SU-DHL-6 (cell line): Measurements from ENCODE around the gene BOLA3.
A peak's percentile ranks its signal among the peaks of the same experiment; 100 is the strongest.

Experiments
- H2AFZ ChIP-seq: fragments of 200-600 bp; sonication (generic); 2 replicates; pipeline ENCODE4 v1.6.1; 2014; ENCODE audit warnings: low read depth, mild to moderate bottlenecking, moderate library complexity, mixed read lengths, antibody characterized with exemption, low read length; ENCODE audit not compliant: severe bottlenecking
- H3F3A ChIP-seq: fragments of 200-600 bp; shearing (Covaris generic); 2 replicates; pipeline ENCODE4 v1.6.0; 2016; ENCODE audit warnings: antibody characterized with exemption, mild to moderate bottlenecking; ENCODE audit not compliant: insufficient read depth
- H3K27ac ChIP-seq: fragments of 200-600 bp; sonication (generic); 2 replicates; pipeline ENCODE4 v1.5.1; 2016; ENCODE audit warnings: low read depth, mild to moderate bottlenecking, low read length, moderate library complexity, mixed read lengths
- H3K27me3 ChIP-seq: fragments of 200-600 bp; sonication (generic), shearing (Covaris generic); 2 replicates; pipeline ENCODE4 v1.6.0; 2014; ENCODE audit warnings: mild to moderate bottlenecking, low read length
- H3K36me3 ChIP-seq: fragments of 200-600 bp; sonication (generic); 2 replicates; pipeline ENCODE4 v1.6.1; 2014; ENCODE audit warnings: mild to moderate bottlenecking, low read length, mixed read lengths
- H3K4me2 ChIP-seq: fragments of 300-600, 200-600 bp; shearing (Covaris generic), sonication (generic); 2 replicates; pipeline ENCODE4 v1.6.0; 2014; ENCODE audit warnings: low read length, low read depth, mild to moderate bottlenecking; ENCODE audit not compliant: poor library complexity, severe bottlenecking
- H3K4me3 ChIP-seq: fragments of 200-600 bp; sonication (generic); 2 replicates; pipeline ENCODE4 v1.5.1; 2014; ENCODE audit warnings: antibody characterized with exemption, low read length, mild to moderate bottlenecking, mixed read lengths; ENCODE audit not compliant: insufficient read depth, poor library complexity, severe bottlenecking
- H3K79me2 ChIP-seq: fragments of 200-600 bp; sonication (generic); 2 replicates; pipeline ENCODE4 v1.6.1; 2014; ENCODE audit warnings: mild to moderate bottlenecking, low read length, moderate library complexity; ENCODE audit not compliant: insufficient read depth
- H3K9ac ChIP-seq: fragments of 200-600 bp; sonication (generic); 2 replicates; pipeline ENCODE4 v1.7.0; 2014; ENCODE audit warnings: mild to moderate bottlenecking, low read length
- H3K9me2 ChIP-seq: fragments of 200-600 bp; sonication (generic); replicated peaks from 2 replicates; pipeline ENCODE4 v1.6.1; 2014; ENCODE audit warnings: low read length; ENCODE audit not compliant: insufficient read depth
- H3K9me3 ChIP-seq: fragments of 200-600 bp; sonication (generic); 2 replicates; pipeline ENCODE4 v1.6.1; 2014; ENCODE audit warnings: low read length, mixed read lengths; ENCODE audit not compliant: insufficient read depth
- H4K20me1 ChIP-seq: fragments of 200-600 bp; sonication (generic); 2 replicates; pipeline ENCODE4 v1.6.1; 2014; ENCODE audit warnings: low read depth, mild to moderate bottlenecking, antibody characterized with exemption, low read length, moderate library complexity, mixed read lengths
- EZH2phosphoT487 ChIP-seq: fragments of 200-600 bp; sonication (generic), shearing (Covaris generic); conservative IDR thresholded peaks from 2 replicates; pipeline ENCODE4 v1.6.1; 2018; ENCODE audit warnings: mild to moderate bottlenecking, antibody characterized with exemption, low read length, moderate library complexity, mixed read lengths
- TF ChIP-seq, protein P1 (sequence below): fragments of 200-600 bp; sonication (generic); IDR thresholded peaks from one replicate; pipeline ENCODE4 v1.5.1; 2017; ENCODE audit warnings: antibody characterized with exemption, mild to moderate bottlenecking, low read length, moderate library complexity; ENCODE audit not compliant: insufficient read depth, poor library complexity, severe bottlenecking

Gene BOLA3

DNA sequence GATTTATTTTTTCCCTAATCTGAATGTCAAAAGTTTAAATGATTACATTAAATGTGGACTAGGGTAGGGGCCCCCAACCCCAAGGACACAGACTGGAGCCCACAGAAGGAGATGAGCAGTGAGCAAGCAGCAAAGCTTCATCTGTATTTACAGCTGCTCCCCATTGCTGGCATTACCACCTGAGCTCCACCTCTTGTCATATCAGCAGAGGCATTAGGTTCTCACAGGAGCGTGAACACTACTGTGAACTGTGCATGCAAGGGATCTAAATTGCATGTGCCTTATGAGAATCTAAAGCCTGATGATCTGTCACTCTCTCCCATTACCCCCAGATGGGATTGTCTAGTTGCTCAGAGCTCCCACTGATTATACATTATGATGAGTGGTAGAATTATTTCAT is 27.2 kb upstream of the BOLA3 start:
- no peak overlapping the region for H2AFZ ChIP-seq
- peaks cover 79% of the 10 kb centered on the region for H3K79me2 ChIP-seq
- peaks cover 30% of the 10 kb centered on the region for H4K20me1 ChIP-seq
- H3K9me2 ChIP-seq = no peaks in the 10 kb centered on the region
- no peak overlapping the region for H3K27ac ChIP-seq
- no peaks in the 10 kb centered on the region for H3K27me3 ChIP-seq
- peak overlapping the region; percentile 80 for H3K4me2 ChIP-seq
- no peak overlapping the region for H3K4me3 ChIP-seq
- TF ChIP-seq, protein P1, sequence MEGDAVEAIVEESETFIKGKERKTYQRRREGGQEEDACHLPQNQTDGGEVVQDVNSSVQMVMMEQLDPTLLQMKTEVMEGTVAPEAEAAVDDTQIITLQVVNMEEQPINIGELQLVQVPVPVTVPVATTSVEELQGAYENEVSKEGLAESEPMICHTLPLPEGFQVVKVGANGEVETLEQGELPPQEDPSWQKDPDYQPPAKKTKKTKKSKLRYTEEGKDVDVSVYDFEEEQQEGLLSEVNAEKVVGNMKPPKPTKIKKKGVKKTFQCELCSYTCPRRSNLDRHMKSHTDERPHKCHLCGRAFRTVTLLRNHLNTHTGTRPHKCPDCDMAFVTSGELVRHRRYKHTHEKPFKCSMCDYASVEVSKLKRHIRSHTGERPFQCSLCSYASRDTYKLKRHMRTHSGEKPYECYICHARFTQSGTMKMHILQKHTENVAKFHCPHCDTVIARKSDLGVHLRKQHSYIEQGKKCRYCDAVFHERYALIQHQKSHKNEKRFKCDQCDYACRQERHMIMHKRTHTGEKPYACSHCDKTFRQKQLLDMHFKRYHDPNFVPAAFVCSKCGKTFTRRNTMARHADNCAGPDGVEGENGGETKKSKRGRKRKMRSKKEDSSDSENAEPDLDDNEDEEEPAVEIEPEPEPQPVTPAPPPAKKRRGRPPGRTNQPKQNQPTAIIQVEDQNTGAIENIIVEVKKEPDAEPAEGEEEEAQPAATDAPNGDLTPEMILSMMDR = no peak
- TF ChIP-seq EZH2phosphoT487 = no peak
- H3F3A ChIP-seq = peaks cover 30% of the 10 kb centered on the region
- H3K9ac ChIP-seq = no peak overlapping the region
- H3K36me3 ChIP-seq = peaks cover 39% of the 10 kb centered on the region
- no peaks in the 10 kb centered on the region for H3K9me3 ChIP-seq

GRCh38 chr2:74168739-74169138 is 21.0 kb upstream of the BOLA3 start:
- Histone ChIP-seq H3K79me2 (peaks cover 89% of the 10 kb centered on the region), H3K36me3 (peaks cover 75% of the 10 kb centered on the region), H3F3A (peaks cover 27% of the 10 kb centered on the region)

GRCh38 chr2:74164761-74165160 is 17.0 kb upstream of the BOLA3 start:
- Histone ChIP-seq H3K27ac (no peak overlapping the region), H3K9me2 (no peaks in the 10 kb centered on the region), H3K9me3 (no peaks in the 10 kb centered on the region), H3K36me3 (peaks cover 87% of the 10 kb centered on the region), H3K27me3 (no peaks in the 10 kb centered on the region), H4K20me1 (peaks cover 28% of the 10 kb centered on the region), H2AFZ (no peak overlapping the region), H3F3A (peaks cover 28% of the 10 kb centered on the region), H3K4me2 (no peak overlapping the region), H3K79me2 (peaks cover 87% of the 10 kb centered on the region), H3K9ac (no peak overlapping the region), H3K4me3 (no peak overlapping the region)
- TF ChIP-seq EZH2phosphoT487 = no peak
- TF ChIP-seq, protein P1 = no peak

More at GRCh38 chr2:74168739-74169138, 21.0 kb upstream of the BOLA3 start:
- no peak overlapping the region for H3K4me2 ChIP-seq
- no peak for TF ChIP-seq EZH2phosphoT487
- TF ChIP-seq, protein P1 = no peak
- no peaks in the 10 kb centered on the region for H3K27me3 ChIP-seq
- H3K9ac ChIP-seq = no peak overlapping the region
- H3K4me3 ChIP-seq = no peak overlapping the region
- peaks cover 13% of the 10 kb centered on the region; the same call in 1 of the 2 replicates for H4K20me1 ChIP-seq
- no peak overlapping the region for H3K27ac ChIP-seq
- no peaks in the 10 kb centered on the region for H3K9me3 ChIP-seq
- H3K9me2 ChIP-seq = no peaks in the 10 kb centered on the region
- H2AFZ ChIP-seq = no peak overlapping the region
